Measurements from ENCODE around the gene CYBC1.
A peak's percentile ranks its signal among the peaks of the same experiment; 100 is the strongest.

The CYBC1 gene

GRCh38 chr17:82450357-82451106 is at the start of gene CYBC1:
CYBC1 (minus strand) TSS chr17:82450752; CDS start chr17:82449254, 1,498 bp downstream.
- H3K27ac Mint-ChIP-seq: peak within 1 kb of the TSS; percentile 96 to 99
- no peaks in the 10 kb centered on the region for H3K27me3 Mint-ChIP-seq
- no peaks in the 10 kb centered on the region for H3K9me3 Mint-ChIP-seq
- H3K4me3 Mint-ChIP-seq: peak within 1 kb of the TSS; percentile 94 to 95
- peaks cover 49% of the 10 kb centered on the region for H3K4me1 Mint-ChIP-seq
- peak; percentile 88 to 94 for DNase-seq
- peak; percentile 66 for ATAC-seq

DNA sequence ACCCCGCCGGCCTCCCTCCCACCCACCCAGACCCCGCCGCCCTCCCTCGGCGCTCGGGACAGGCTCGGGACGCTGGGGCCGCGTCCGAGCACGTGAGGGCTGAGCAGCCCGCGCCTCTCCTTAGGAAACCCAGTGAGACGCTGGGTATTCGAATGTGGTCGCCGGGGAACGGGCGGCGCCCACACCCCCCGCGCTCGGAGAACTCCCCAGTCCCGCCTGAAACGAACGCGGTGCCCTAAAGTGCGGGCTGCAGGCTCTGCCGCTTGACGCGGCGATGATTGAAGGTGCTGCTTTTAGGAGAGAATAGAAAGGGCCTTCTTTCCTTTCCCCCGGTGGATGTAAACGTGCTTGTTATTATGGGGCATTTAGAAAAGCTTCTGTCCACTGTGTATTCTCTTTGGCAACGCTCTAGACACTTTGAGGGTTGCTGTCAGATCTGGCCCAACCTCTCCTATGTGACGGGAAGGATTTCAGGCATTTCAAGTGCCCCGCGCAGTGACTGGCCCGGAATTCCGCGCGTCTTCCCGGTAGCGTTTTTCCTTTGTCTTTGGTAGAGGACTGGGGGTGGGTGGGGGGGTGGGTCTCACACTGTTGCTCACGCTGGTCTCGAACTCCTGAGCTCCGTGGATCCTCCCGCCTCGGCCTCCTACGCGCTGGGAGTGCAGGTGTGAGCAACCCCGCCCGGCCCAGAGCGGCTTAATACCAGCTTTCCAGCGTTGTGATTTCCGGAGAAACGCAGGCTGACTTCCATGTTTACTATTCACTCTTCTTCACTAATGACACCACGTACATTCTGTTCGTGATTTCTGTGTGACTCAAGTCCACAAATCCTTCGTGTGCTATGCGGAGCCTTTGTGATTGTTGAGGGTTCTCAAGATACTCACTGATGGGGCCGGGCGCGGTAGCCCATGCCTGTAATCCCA is 47.2 kb upstream of the CYBC1 start:
- peaks cover 50% of the 10 kb centered on the region for H3K4me1 Mint-ChIP-seq
- peak overlapping the region; percentile 87 to 92 for H3K4me3 Mint-ChIP-seq
- H3K27me3 Mint-ChIP-seq: no peaks in the 10 kb centered on the region
- no peaks in the 10 kb centered on the region for H3K9me3 Mint-ChIP-seq
- ATAC-seq: peak; percentile 26
- DNase-seq: peak; percentile 46 to 49
- peak overlapping the region; percentile 41 to 91 for H3K27ac Mint-ChIP-seq

- peak overlapping the region; percentile 79 to 87 for H3K4me3 Mint-ChIP-seq
- no peaks in the 10 kb centered on the region for H3K9me3 Mint-ChIP-seq
- DNase-seq: peak; percentile 88 to 91
- H3K4me1 Mint-ChIP-seq: peaks cover 50% of the 10 kb centered on the region
- ATAC-seq: peak; percentile 65
- no peaks in the 10 kb centered on the region for H3K27me3 Mint-ChIP-seq
- H3K27ac Mint-ChIP-seq: peak overlapping the region in 1 of 2 donors; percentile 78
These were observed 46.2 kb upstream of the CYBC1 start for GRCh38 chr17:82496529-82497434.

DNA sequence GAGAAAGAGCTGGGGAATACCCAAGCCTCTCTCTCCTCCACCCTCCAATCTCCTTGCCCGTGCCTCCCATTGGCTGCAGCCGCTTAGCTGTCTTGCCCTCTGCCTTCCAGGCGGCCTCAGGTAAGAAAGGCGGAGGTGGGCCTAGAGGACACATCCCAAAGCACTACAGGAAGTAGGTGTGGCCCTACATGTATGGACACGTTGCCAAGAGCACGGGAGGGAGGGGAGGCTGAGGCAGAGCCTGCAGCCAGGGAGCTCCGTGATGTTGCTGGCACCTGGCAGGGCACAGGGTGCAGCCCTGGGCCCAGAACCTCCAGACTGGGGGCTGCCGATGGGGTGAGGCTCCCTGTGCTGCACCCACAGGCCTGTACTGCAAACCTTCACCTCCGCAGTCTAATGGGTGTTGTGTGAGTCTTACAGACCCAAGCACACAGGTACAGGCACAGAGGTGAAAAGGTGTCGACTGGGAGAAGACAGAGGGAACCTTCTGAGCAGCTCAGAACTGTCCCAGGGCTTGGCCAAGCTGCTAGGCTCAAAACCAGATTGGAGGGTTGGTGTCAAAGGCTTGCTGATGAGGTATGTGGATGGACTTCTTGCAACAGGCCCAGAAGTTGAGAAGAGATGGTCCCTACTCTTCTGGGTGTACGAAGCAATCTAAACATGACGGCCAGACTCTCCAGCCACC is 45.4 kb upstream of the CYBC1 start:
- Mint-ChIP-seq H3K9me3 (no peaks in the 10 kb centered on the region), H3K4me3 (peak overlapping the region; percentile 79 to 87), H3K4me1 (peaks cover 50% of the 10 kb centered on the region), H3K27me3 (no peaks in the 10 kb centered on the region), H3K27ac (peak overlapping the region in 1 of 2 donors; percentile 78)
- DNase-seq: peak in 1 of 2 donors; percentile 24
- no peak for ATAC-seq

DNA sequence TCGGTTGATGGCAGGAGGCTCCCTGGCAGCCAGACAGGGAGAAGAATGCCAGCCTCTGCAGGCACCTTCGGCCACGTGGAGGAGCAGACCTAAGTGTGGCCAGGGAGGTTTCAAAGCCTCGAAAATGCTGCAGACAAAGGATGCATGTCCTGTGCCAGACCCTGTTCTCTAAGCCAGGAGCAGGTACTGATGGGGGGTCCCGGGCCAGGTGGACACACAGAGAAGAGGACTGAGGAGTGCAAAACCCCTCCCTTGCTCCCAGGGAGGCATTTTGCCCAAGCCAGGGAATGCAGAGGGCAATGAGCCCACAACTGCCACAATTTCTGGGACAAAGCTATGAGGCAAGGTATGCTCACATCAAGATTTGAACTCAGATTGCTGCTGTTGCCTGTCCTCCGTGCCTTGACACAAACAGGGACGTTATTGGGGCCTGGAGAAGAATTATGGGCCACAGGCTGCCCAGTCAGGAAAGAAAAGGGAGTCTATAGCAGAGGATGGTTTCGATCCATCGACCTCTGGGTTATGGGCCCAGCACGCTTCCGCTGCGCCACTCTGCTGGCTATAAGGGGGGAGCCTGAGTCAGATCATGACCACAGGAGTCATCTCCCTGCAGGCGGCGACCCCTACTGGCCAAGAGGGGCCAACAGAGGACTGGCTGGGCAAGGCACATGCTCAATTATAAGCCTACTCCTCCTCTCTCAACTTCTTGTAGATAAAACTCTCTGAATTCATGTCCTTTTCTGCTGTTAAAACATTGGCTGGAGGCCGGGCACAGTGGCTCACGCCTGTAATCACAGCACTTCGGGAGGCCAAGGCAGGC is 43.9 kb upstream of the CYBC1 start:
- Mint-ChIP-seq H3K27ac (peak overlapping the region; percentile 76 to 99), H3K4me1 (peaks cover 49% of the 10 kb centered on the region), H3K27me3 (no peaks in the 10 kb centered on the region), H3K9me3 (no peaks in the 10 kb centered on the region), H3K4me3 (peak overlapping the region; percentile 62 to 70)
- peak; percentile 92 to 94 for DNase-seq
- ATAC-seq: peak; percentile 89

DNA sequence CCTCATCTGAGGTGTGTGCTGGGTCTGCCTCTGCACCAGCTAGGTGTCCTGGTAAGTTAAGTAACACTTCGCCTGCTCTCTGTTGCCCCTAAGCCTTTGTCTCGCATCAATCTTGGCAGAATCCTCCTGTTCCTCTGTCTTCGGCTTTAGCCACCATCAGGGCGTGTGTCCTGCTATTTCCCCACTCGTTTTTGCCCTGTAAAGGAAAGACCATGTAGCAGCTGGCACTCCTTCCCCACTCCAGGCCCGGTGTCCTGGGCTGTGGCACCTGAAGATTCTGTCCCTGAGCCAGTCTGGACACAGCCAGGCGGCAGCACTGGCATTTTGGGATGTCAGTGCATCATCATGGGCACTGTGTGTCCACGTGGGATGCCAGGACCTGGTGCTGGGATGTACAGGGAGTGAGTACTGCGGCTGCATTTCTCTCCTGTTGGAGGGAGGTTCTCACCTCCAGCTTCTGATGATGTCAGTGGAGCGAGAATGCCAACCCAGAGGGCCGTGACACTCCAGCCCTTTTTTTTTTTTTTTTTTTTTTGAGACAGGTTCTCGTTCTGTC is 42.8 kb upstream of the CYBC1 start:
- no peaks in the 10 kb centered on the region for H3K9me3 Mint-ChIP-seq
- ATAC-seq (no peak), DNase-seq (no peak)
- peaks cover 41% of the 10 kb centered on the region for H3K4me1 Mint-ChIP-seq
- no peak overlapping the region for H3K27ac Mint-ChIP-seq
- no peak overlapping the region for H3K4me3 Mint-ChIP-seq
- no peaks in the 10 kb centered on the region for H3K27me3 Mint-ChIP-seq

GRCh38 chr17:82492643-82493225 is 42.2 kb upstream of the CYBC1 start:
- Mint-ChIP-seq H3K9me3 (no peaks in the 10 kb centered on the region), H3K4me3 (no peak overlapping the region), H3K27ac (peak overlapping the region in 1 of 2 donors; percentile 76), H3K27me3 (no peaks in the 10 kb centered on the region), H3K4me1 (peaks cover 35% of the 10 kb centered on the region)
- ATAC-seq (no peak), DNase-seq (no peak)

GRCh38 chr17:82491533-82491932 is 41.0 kb upstream of the CYBC1 start:
- DNase-seq: no peak
- ATAC-seq: no peak
- Mint-ChIP-seq H3K4me3 (no peak overlapping the region), H3K9me3 (no peaks in the 10 kb centered on the region), H3K4me1 (peaks cover 27% of the 10 kb centered on the region), H3K27me3 (no peaks in the 10 kb centered on the region), H3K27ac (no peak overlapping the region)

GRCh38 chr17:82491196-82491530 is 40.6 kb upstream of the CYBC1 start:
- Mint-ChIP-seq H3K27me3 (no peaks in the 10 kb centered on the region), H3K27ac (no peak overlapping the region), H3K4me1 (peaks cover 24% of the 10 kb centered on the region)

DNA sequence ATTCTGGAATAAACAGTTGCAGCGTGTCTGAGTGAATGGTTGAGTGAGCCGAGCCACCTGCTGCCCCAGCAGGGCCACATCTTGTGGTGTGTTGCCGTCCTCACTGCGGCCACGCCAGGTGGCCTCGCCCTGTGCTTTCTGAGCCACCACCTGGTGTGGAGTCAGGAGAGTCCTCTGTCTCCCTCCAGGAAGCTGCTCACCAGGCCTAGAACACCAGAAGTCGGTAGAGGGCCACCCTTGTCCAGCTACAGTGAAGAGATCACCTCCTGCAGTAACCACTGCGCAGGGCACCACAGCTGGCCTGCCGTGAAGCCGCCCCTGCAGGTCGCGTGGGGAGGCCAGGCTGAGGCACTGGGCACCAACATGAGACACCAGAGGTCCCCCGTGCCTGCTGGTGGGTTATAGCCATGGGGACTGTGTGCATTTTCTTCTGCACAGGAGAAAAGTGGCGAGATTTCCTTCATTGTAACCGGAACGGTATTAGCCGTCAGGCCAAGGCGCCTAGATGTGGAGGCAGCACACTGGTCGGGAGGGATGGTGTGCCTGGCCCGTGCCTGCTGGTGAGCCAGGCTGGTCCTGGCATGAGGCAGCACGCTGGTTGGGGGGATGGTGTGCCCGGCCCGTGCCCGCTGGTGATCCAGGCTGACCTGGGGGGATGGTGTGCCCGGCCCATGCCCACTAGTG is 40.1 kb upstream of the CYBC1 start:
- H3K27me3 Mint-ChIP-seq: no peaks in the 10 kb centered on the region
- DNase-seq: no peak
- no peak overlapping the region for H3K4me3 Mint-ChIP-seq
- ATAC-seq: no peak
- H3K4me1 Mint-ChIP-seq: peaks cover 19% of the 10 kb centered on the region
- H3K9me3 Mint-ChIP-seq: no peaks in the 10 kb centered on the region
- H3K27ac Mint-ChIP-seq: no peak overlapping the region

More at GRCh38 chr17:82491196-82491530, 40.6 kb upstream of the CYBC1 start:
- H3K4me3 Mint-ChIP-seq: no peak overlapping the region
- H3K9me3 Mint-ChIP-seq: no peaks in the 10 kb centered on the region
- ATAC-seq (no peak), DNase-seq (no peak)

GRCh38 chr17:82489851-82490511 is 39.4 kb upstream of the CYBC1 start:
- ATAC-seq (no peak), DNase-seq (no peak)
- no peak overlapping the region for H3K27ac Mint-ChIP-seq
- peaks cover 16% of the 10 kb centered on the region for H3K4me1 Mint-ChIP-seq
- no peaks in the 10 kb centered on the region for H3K9me3 Mint-ChIP-seq
- no peaks in the 10 kb centered on the region for H3K27me3 Mint-ChIP-seq
- no peak overlapping the region for H3K4me3 Mint-ChIP-seq

GRCh38 chr17:82489117-82489516 is 38.6 kb upstream of the CYBC1 start:
- Mint-ChIP-seq H3K4me1 (peaks cover 8% of the 10 kb centered on the region), H3K27ac (no peak overlapping the region), H3K4me3 (no peak overlapping the region), H3K9me3 (no peaks in the 10 kb centered on the region), H3K27me3 (no peaks in the 10 kb centered on the region)
- no peak for DNase-seq
- no peak for ATAC-seq

- ATAC-seq (no peak), DNase-seq (no peak)
- Mint-ChIP-seq H3K9me3 (no peaks in the 10 kb centered on the region), H3K27ac (no peak overlapping the region), H3K4me1 (no peaks in the 10 kb centered on the region), H3K4me3 (no peak overlapping the region), H3K27me3 (no peaks in the 10 kb centered on the region)
These were observed 37.4 kb upstream of the CYBC1 start for GRCh38 chr17:82487910-82488309.

All from stimulated activated naive CD8-positive, alpha-beta T cell treated with anti-CD3 and anti-CD28 coated beads, Interleukin-15, amount 100 ng/mL, for 72 hours (primary cell).